ENCODE measurements around the gene PRKCH. TPM values are rescaled to one million over a fixed set of nuclear protein-coding genes. Genes with fewer than 3 reads are reported as not detected.

PRKCH gene
- total RNA-seq, 2 experiments from 2014 or later = 0.85 to 2.3 TPM

GRCh38 chr14:61382842-61383241, 61.5 kb downstream of the PRKCH start:
- Histone ChIP-seq H3K4me2 (ENCODE audit: low read length) (no peak overlapping the region), H2AFZ (ENCODE audit: low read length) (no peak overlapping the region), H3K27ac (ENCODE audit: low read depth, low read length, poor library complexity, severe bottlenecking) (no peak overlapping the region), H3K4me3 (ENCODE audit: low read depth, low read length, poor library complexity, severe bottlenecking) (no peak overlapping the region), H3K9me3 (ENCODE audit: low read length) (no peaks in the 10 kb centered on the region), H4K20me1 (ENCODE audit: insufficient read depth, low read length) (no peaks in the 10 kb centered on the region), H3K36me3 (ENCODE audit: insufficient read depth, low read length) (no peaks in the 10 kb centered on the region), H3K9me2 (ENCODE audit: insufficient read depth, low read length) (no peaks in the 10 kb centered on the region), H3K79me2 (ENCODE audit: insufficient read depth, low read depth, low read length) (no peaks in the 10 kb centered on the region), H3K4me1 (ENCODE audit: insufficient read depth, low read length, poor library complexity, severe bottlenecking) (no peaks in the 10 kb centered on the region)
- BruUV-seq (replicated peaks) = no TSS peak
- CTCF ChIA-PET (ENCODE audit: unreplicated experiment) = no interaction called here
- intact Hi-C loops (cut with micrococcal nuclease; ENCODE audit: unreplicated experiment) = no loop called here
- TF ChIP-seq CTCF (conservative IDR thresholded peaks at IDR 0.05; ENCODE audit: low read length) (no peak), EZH2phosphoT487 (IDR thresholded peaks at IDR 0.05; ENCODE audit: borderline replicate concordance, low read depth, low read length) (no peak)
- no peak for DNase-seq (ENCODE audit: low spot score)
- POLR2A ChIA-PET = interaction anchor here (0.7 to 1.1 kb wide), 2 partner anchors 10 to 455 kb away, joined by 3 to 5 read pairs; no protein-coding TSS in a partner anchor

GRCh38 chr14:61385002-61385685, 63.8 kb downstream of the PRKCH start:
- Histone ChIP-seq H3K4me1 (ENCODE audit: insufficient read depth, low read length, poor library complexity, severe bottlenecking) (peaks cover 5% of the 10 kb centered on the region), H3K4me3 (ENCODE audit: low read depth, low read length, poor library complexity, severe bottlenecking) (no peak overlapping the region), H3K9me3 (ENCODE audit: low read length) (no peaks in the 10 kb centered on the region), H4K20me1 (ENCODE audit: insufficient read depth, low read length) (no peaks in the 10 kb centered on the region), H3K9me2 (ENCODE audit: insufficient read depth, low read length) (no peaks in the 10 kb centered on the region), H3K79me2 (ENCODE audit: insufficient read depth, low read depth, low read length) (no peaks in the 10 kb centered on the region), H3K27ac (ENCODE audit: low read depth, low read length, poor library complexity, severe bottlenecking) (no peak overlapping the region), H3K4me2 (ENCODE audit: low read length) (no peak overlapping the region), H2AFZ (ENCODE audit: low read length) (no peak overlapping the region), H3K36me3 (ENCODE audit: insufficient read depth, low read length) (no peaks in the 10 kb centered on the region)
- DNase-seq (ENCODE audit: low spot score) = no peak
- TF ChIP-seq EZH2phosphoT487 (IDR thresholded peaks at IDR 0.05; ENCODE audit: borderline replicate concordance, low read depth, low read length) = no peak
- no peak for TF ChIP-seq CTCF (conservative IDR thresholded peaks at IDR 0.05; ENCODE audit: low read length)
- ChIA-PET POLR2A (interaction anchor here (0.5 kb wide), 1 partner anchor 986 kb away, joined by 3 read pairs; no protein-coding TSS in a partner anchor), CTCF (ENCODE audit: unreplicated experiment) (no interaction called here)
- no TSS peak for BruUV-seq (replicated peaks)
- intact Hi-C loops (cut with micrococcal nuclease; ENCODE audit: unreplicated experiment) = no loop called here

- H3K4me3 ChIP-seq (ENCODE audit: low read depth, low read length, poor library complexity, severe bottlenecking) = no peak overlapping the region
- H3K79me2 ChIP-seq (ENCODE audit: insufficient read depth, low read depth, low read length) = no peaks in the 10 kb centered on the region
- H3K4me1 ChIP-seq (ENCODE audit: insufficient read depth, low read length, poor library complexity, severe bottlenecking) = peaks cover 5% of the 10 kb centered on the region
- no peak for TF ChIP-seq CTCF (conservative IDR thresholded peaks at IDR 0.05; ENCODE audit: low read length)
- TF ChIP-seq EZH2phosphoT487 (IDR thresholded peaks at IDR 0.05; ENCODE audit: borderline replicate concordance, low read depth, low read length) = no peak
- BruUV-seq (replicated peaks) = no TSS peak
- no peak overlapping the region for H3K27ac ChIP-seq (ENCODE audit: low read depth, low read length, poor library complexity, severe bottlenecking)
- no peaks in the 10 kb centered on the region for H3K9me3 ChIP-seq (ENCODE audit: low read length)
- POLR2A ChIA-PET = interaction anchor here (0.5 to 1.2 kb wide), 2 partner anchors 16 to 624 kb away, joined by 3 to 4 read pairs; no protein-coding TSS in a partner anchor
- no peak overlapping the region for H2AFZ ChIP-seq (ENCODE audit: low read length)
- CTCF ChIA-PET (ENCODE audit: unreplicated experiment) = no interaction called here
- no peaks in the 10 kb centered on the region for H4K20me1 ChIP-seq (ENCODE audit: insufficient read depth, low read length)
- no peaks in the 10 kb centered on the region for H3K36me3 ChIP-seq (ENCODE audit: insufficient read depth, low read length)
- no peak overlapping the region for H3K4me2 ChIP-seq (ENCODE audit: low read length)
- H3K9me2 ChIP-seq (ENCODE audit: insufficient read depth, low read length) = no peaks in the 10 kb centered on the region
- DNase-seq (ENCODE audit: low spot score) = no peak
- intact Hi-C loops (cut with micrococcal nuclease; ENCODE audit: unreplicated experiment) = no loop called here
These were observed 64.9 kb downstream of the PRKCH start for GRCh38 chr14:61386173-61386772.
